CD4-positive, alpha-beta T cell treated with Interleukin-4 for 1 hour (primary cell): ENCODE data around the gene NCF2.

ENCODE experiments used
- DNase-seq, 2 donors: peaks; one replicate each; pipeline ENCODE4 v3.0.0-alpha.2; 2020 to 2022

NCF2 gene

DNA sequence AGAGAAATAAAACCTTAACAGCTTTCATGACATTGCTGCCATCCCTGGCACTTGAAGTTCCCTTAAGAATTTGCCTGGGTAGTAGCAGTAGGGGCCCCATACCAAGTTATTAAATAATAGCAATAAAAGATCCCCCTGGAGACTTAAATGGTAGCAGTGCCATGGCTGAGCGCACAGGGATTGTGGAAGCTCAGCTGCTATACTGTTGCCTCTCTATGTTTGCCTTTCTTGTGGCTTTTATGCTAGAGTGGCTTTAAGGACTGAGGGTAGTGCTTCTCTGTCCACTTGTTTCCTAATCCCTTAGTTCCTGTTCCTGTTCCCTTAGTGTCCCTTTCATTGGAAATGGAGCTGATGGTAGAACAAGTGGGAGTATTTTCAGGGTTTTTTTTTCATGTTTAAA lies 42.1 kb downstream of the NCF2 start:
- DNase-seq: no peak

DNA sequence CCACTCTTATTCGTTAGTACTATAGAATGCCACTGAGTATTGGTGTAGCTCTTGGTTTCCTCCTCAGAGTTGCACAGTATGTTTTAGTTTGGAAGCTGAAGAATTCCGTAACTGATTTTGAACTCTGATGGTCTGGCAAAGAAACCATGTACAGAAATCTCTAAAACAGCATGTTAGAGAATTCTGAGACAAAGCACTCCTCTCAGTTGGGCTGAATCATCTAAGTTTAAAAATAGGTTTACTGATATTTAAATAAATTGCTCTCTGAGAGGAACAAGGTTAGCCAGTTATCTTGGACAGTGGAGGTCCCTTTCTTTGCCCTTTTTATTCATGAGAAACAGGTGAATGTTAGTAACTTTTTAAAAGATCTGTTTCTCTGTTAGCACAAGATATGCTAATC lies 43.8 kb downstream of the NCF2 start:
- DNase-seq: no peak

GRCh38 chr1:183544598-183545297 lies 45.5 kb downstream of the NCF2 start:
- DNase-seq: no peak

DNA sequence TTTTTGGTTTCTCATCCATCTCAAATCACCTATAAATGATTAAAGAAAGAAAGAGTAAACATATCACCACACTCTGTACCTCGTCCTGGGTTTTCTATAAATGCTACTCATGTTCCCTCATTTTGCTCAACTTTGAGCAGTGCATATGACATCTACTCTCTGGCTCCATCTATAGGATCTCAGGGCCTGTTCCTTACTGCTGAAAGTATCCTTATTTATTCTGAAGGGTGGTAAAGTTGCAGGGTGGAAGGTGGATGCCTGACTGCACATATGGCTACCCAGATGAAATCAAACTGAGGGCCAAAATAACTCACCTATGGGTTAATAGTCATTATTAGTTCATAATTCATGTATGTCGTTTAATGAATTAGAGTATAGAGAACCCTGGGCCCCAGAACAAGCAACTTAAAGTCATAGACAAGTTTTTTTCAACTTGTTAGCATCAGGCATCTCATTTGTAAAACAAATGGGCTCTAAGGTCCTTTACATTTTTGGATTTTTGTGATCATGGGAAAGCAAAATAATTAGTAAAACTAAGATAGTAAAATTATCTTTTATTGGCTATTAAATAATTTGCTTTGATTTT lies 46.5 kb downstream of the NCF2 start:
- peak in 1 of 2 donors; percentile 65 for DNase-seq

- DNase-seq: no peak
Observed at GRCh38 chr1:183537405-183537804, 52.9 kb downstream of the NCF2 start.

DNA sequence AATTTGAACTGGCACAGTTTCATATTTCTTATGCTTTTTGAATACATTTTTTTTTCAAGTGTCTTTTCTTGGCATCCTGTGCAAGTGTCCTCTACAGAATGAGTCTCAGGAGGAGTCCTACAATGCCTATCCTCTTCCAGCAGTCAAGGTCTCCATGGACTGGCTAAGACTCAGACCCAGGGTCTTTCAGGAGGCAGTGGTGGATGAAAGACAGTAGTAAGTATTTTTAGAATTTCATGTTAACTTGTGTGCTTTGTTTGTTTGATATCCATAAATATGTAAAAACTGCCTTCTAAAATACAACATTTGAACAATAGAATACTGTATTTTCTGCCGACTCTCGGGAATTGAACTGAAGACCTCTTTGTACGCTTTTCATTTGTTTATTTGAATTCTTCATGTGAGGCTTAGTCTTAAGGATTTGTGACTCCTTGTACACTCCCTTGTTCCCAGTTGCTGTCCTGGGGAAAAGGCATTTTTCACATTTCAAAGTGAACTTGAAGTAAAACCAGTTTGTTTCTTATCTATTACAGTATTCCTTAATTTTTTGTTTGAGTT lies 56.6 kb downstream of the NCF2 start:
- no peak for DNase-seq

DNA sequence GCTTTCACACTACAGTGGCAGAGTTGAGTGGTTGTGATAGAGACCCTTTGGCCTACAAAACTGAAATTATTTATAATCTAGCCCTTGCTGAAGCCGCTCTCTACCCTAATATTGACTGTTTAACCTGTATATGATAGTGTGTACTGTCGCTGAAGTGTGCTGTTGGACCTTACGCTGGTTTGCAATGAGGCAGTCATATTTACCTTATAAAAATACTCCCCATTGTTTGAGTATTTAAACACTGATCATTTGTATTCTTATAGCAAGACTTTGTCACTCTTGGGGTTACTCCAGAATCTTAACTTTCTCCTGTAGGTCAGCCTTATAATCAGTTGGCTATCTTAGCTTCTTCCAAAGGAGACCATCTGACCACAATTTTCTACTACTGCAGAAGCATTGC lies 61.7 kb downstream of the NCF2 start:
- DNase-seq: no peak

DNA sequence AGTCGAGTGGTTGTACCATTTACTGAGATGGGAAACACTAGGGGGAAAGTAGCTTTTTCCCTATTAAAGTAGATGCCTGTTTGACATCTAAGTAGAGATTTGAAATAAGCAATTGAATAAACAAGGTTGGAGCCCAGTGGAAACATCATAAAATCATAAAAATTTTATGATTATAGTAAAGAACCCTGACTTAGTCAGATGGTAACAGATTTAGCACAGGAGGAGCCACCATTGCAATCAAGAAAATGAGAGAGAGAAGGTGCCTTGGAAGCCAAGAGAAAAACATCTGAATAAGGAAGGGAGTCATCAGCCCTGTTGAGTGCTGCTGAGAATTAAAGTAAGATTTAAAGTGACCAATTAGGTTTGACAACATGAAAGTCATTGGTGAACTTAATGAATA lies 68.2 kb downstream of the NCF2 start:
- DNase-seq: no peak

DNA sequence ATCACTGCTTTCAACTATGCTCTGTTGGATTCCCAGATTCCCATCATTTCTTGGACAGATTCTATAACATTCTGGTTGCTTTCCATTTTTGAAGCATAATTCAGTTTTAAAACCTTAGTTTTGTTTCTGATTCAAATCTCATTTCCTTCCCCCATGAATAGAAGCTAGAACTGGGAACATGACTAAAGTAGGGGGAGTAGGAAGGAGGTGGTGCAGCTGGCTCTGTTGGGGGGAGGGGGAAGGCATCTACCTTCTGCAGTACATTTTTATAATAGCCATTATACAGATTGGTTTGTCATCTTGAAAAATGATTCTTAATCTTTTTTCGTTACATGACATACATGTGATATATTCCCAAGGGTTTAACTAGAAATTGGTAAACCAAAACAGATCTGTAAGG lies 69.9 kb downstream of the NCF2 start:
- no peak for DNase-seq

DNA sequence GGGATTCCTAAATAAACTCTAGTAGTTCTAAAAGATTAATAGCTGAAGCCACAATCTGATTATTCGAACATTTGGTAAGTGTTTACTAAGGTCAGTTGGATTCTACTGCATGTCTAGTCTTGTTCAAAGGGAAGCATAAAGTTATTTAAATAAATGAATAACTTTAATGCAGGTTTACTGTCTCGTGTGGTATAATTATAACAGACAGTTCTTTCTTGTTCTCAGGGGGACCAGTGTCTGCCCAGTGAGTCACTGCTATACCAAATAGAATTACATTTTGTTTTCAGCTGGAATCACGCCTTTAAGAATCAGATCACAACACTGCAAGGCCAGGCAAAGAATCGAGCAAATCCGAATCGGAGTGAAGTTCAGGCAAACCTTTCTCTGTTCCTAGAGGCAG lies 72.9 kb downstream of the NCF2 start:
- no peak for DNase-seq

DNA sequence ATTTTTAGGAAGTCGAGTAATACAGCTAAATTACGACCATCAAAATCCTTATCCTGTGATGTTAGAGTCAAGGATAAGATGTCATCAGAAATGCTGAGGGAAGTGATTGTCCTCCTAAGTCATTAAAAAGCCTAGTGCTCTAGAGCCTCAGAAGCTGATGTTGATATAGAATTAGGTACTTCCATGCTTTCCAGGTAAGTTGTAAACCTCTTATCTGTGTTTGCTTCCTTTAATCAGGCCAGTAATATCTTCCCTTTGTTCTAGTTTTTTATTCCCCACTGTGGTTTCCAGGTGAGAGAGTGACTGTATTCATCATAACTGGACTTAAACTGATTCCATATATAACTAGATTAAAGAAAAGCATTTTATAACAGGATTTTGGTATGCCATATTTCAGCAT lies 73.5 kb downstream of the NCF2 start:
- no peak for DNase-seq

DNA sequence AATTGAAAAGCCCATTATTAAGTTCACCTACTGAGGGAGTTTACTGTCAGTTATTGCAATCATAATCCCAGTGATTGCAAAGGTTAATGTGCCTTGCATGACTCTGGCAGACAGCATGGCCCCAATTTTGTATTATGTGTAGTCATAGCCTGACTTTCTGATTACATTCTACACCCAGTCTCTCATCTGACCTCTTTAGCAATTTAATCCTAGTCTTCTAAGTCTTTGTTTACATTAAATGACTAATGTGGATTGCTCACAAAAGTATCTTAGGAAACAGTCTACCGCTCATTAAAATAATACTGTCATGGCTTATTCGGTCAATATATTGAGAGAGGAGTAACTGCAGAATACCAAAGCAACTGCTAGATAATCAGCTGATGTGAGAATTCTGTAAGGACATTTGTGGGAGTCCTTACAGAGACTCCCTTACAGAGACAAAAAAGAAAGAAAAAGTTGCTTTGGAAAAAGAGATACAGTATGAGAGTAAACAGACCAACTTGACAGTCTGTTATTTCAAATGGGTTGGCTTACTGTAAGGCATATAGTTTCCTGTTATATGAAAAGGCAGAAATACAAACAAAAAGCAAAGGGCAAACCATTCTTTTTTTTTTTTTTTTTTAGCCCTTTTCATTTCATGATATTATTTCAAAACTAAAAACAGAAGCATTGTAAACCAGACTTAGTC lies 75.1 kb downstream of the NCF2 start:
- DNase-seq: no peak

- DNase-seq: no peak
Observed at GRCh38 chr1:183514235-183514634, 76.0 kb downstream of the NCF2 start.

DNA sequence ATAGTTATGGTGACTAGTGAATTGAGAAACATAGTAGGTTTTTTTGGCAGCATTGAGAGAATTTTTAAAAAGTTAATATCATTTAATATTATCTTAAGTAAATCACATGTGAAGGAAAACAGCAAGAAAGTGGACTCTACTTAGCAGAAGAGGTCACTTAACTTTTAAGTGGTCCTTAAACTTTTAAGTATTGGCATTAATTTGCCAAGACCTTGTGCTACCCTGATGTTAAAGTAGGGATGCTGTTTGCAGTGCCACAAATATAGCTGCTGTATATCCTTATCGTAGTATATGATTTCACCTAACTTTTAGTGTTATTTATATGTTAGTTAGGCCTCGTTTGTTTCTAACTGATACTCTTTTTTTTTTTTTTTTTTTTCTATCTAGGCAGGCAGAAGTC lies 77.8 kb downstream of the NCF2 start:
- no peak for DNase-seq

- DNase-seq: no peak
Observed at GRCh38 chr1:183508694-183509093, 81.6 kb downstream of the NCF2 start.

- no peak for DNase-seq
Observed at GRCh38 chr1:183506561-183506960, 83.7 kb downstream of the NCF2 start.
